Measurements from ENCODE around the gene LIG3.
"Not testable (repeated sequence)": the region's sequence is repeated elsewhere in the genome, so short reads cannot be mapped to it uniquely, and the experiment has no call there.

Gene LIG3

GRCh38 chr17:34980353-34980680 is at the start of gene LIG3:
Gene LIG3, plus strand, starts transcription at chr17:34980512. Its CDS starts 2,494 bp downstream, at chr17:34983006.
- Histone ChIP-seq H3K79me2 (ENCODE audit: insufficient read depth, low read length) (peaks cover 39% of the 10 kb centered on the region), H3K4me3 (ENCODE audit: low read depth in 1 of 2, low read length in 2 of 2) (peak within 1 kb of the TSS; percentile 82 to 89), H3K36me3 (ENCODE audit: insufficient read depth, low read length) (peaks cover 23% of the 10 kb centered on the region), H3K9ac (ENCODE audit: low read depth, low read length) (peak within 1 kb of the TSS; percentile 95), H3K4me1 (ENCODE audit: insufficient read depth, low read length) (peaks cover 49% of the 10 kb centered on the region), H3K9me3 (ENCODE audit: insufficient read depth, low read length, severe bottlenecking) (no peaks in the 10 kb centered on the region), H3K27me3 (ENCODE audit: insufficient read depth, low read length, poor library complexity) (no peaks in the 10 kb centered on the region), H4K20me1 (ENCODE audit: insufficient read depth, low read length) (no peaks in the 10 kb centered on the region), H2AFZ (ENCODE audit: low read depth, low read length) (peak within 1 kb of the TSS; percentile 60), H3K27ac (ENCODE audit: low read length) (peak within 1 kb of the TSS; percentile 96), H3K4me2 (ENCODE audit: insufficient read depth, low read length) (peak within 1 kb of the TSS; percentile 81)
- DNase-seq, result peak; percentile 96
- TF ChIP-seq CTCF (IDR thresholded peaks at IDR 0.05; ENCODE audit: borderline replicate concordance, extremely low read depth, low read length, poor library complexity, severe bottlenecking), result no peak
- TF ChIP-seq EZH2 (IDR thresholded peaks at IDR 0.05; ENCODE audit: borderline replicate concordance, low read depth, low read length, severe bottlenecking), result no peak
- ATAC-seq (ENCODE audit: insufficient read depth, low read depth), result peak; percentile 83

GRCh38 chr17:34950780-34951179 is 29.5 kb upstream of the LIG3 start:
- not testable (repeated sequence) for H3K4me1 ChIP-seq (ENCODE audit: insufficient read depth, low read length); H3K9ac ChIP-seq (ENCODE audit: low read depth, low read length); ATAC-seq (ENCODE audit: insufficient read depth, low read depth); H4K20me1 ChIP-seq (ENCODE audit: insufficient read depth, low read length); H3K4me3 ChIP-seq (ENCODE audit: low read depth in 1 of 2, low read length in 2 of 2); H3K27ac ChIP-seq (ENCODE audit: low read length); H3K9me3 ChIP-seq (ENCODE audit: insufficient read depth, low read length, severe bottlenecking); H3K27me3 ChIP-seq (ENCODE audit: insufficient read depth, low read length, poor library complexity); H3K36me3 ChIP-seq (ENCODE audit: insufficient read depth, low read length); H3K79me2 ChIP-seq (ENCODE audit: insufficient read depth, low read length); H2AFZ ChIP-seq (ENCODE audit: low read depth, low read length); H3K4me2 ChIP-seq (ENCODE audit: insufficient read depth, low read length); DNase-seq

GRCh38 chr17:34958438-34958837 is 21.9 kb upstream of the LIG3 start:
- Histone ChIP-seq H3K27me3 (ENCODE audit: insufficient read depth, low read length, poor library complexity) (no peaks in the 10 kb centered on the region), H3K4me1 (ENCODE audit: insufficient read depth, low read length) (peaks cover 23% of the 10 kb centered on the region), H3K9ac (ENCODE audit: low read depth, low read length) (no peak overlapping the region), H3K4me3 (ENCODE audit: low read depth in 1 of 2, low read length in 2 of 2) (no peak overlapping the region), H3K27ac (ENCODE audit: low read length) (no peak overlapping the region), H2AFZ (ENCODE audit: low read depth, low read length) (no peak overlapping the region), H3K79me2 (ENCODE audit: insufficient read depth, low read length) (peaks cover 20% of the 10 kb centered on the region), H4K20me1 (ENCODE audit: insufficient read depth, low read length) (no peaks in the 10 kb centered on the region), H3K4me2 (ENCODE audit: insufficient read depth, low read length) (no peak overlapping the region), H3K9me3 (ENCODE audit: insufficient read depth, low read length, severe bottlenecking) (no peaks in the 10 kb centered on the region), H3K36me3 (ENCODE audit: insufficient read depth, low read length) (peaks cover 8% of the 10 kb centered on the region)
- TF ChIP-seq CTCF (IDR thresholded peaks at IDR 0.05; ENCODE audit: borderline replicate concordance, extremely low read depth, low read length, poor library complexity, severe bottlenecking), result no peak
- TF ChIP-seq EZH2 (IDR thresholded peaks at IDR 0.05; ENCODE audit: borderline replicate concordance, low read depth, low read length, severe bottlenecking), result no peak
- ATAC-seq (ENCODE audit: insufficient read depth, low read depth) (no peak), DNase-seq (no peak)

- peak; percentile 92 for ATAC-seq (ENCODE audit: insufficient read depth, low read depth)
- Histone ChIP-seq H3K4me3 (ENCODE audit: low read depth in 1 of 2, low read length in 2 of 2) (peak within 1 kb of the TSS; percentile 63 to 86), H4K20me1 (ENCODE audit: insufficient read depth, low read length) (no peaks in the 10 kb centered on the region), H3K9me3 (ENCODE audit: insufficient read depth, low read length, severe bottlenecking) (no peaks in the 10 kb centered on the region), H3K27me3 (ENCODE audit: insufficient read depth, low read length, poor library complexity) (no peaks in the 10 kb centered on the region), H3K9ac (ENCODE audit: low read depth, low read length) (peak within 1 kb of the TSS; percentile 67), H3K4me1 (ENCODE audit: insufficient read depth, low read length) (peaks cover 30% of the 10 kb centered on the region), H3K4me2 (ENCODE audit: insufficient read depth, low read length) (peak within 1 kb of the TSS; percentile 86), H3K79me2 (ENCODE audit: insufficient read depth, low read length) (peaks cover 26% of the 10 kb centered on the region), H2AFZ (ENCODE audit: low read depth, low read length) (peak within 1 kb of the TSS; percentile 87), H3K27ac (ENCODE audit: low read length) (peak within 1 kb of the TSS; percentile 89), H3K36me3 (ENCODE audit: insufficient read depth, low read length) (peaks cover 34% of the 10 kb centered on the region)
- peak; percentile 92 for DNase-seq
- TF ChIP-seq CTCF (IDR thresholded peaks at IDR 0.05; ENCODE audit: borderline replicate concordance, extremely low read depth, low read length, poor library complexity, severe bottlenecking), result peak; percentile 2
- no peak for TF ChIP-seq EZH2 (IDR thresholded peaks at IDR 0.05; ENCODE audit: borderline replicate concordance, low read depth, low read length, severe bottlenecking)
Observed at GRCh38 chr17:34961093-34961911, 19.0 kb upstream of the LIG3 start, which contains the start of the genes CCT6B and ZNF830. Gene CCT6B, minus strand, starts transcription at chr17:34961460. Its CDS starts 67 bp downstream, at chr17:34961393. Gene ZNF830, plus strand, starts transcription at chr17:34961540. Its CDS starts 27 bp downstream, at chr17:34961567.
